ENCODE results near the gene FA2H. TPM values are rescaled to one million over a fixed set of nuclear protein-coding genes. Genes with fewer than 3 reads are reported as not detected.

FA2H gene
- total and polyA plus RNA-seq, 8 donors = 2.2 to 6.4 (median 4.1) TPM

- FAIRE-seq = no peak
Measured at GRCh38 chr16:74695450-74696422, 78.9 kb downstream of the FA2H start.

GRCh38 chr16:74691093-74691855 is 83.3 kb downstream of the FA2H start:
- no peak for TF ChIP-seq CTCF (IDR thresholded peaks at IDR 0.05)
- no peaks in the 10 kb centered on the region for H3K27me3 ChIP-seq
- DNase-seq = no peak
- 88 to 91% methylated on average over 10 of the region's 10 CpGs for WGBS, 2 donors
- intact Hi-C loops (cut with DNase I) = no loop called here
- H3K36me3 ChIP-seq = peaks cover 0 to 13% (median 0%) of the 10 kb centered on the region in 3 donors
- H3K27ac ChIP-seq = no peak overlapping the region
- ATAC-seq = no peak
- no peak for FAIRE-seq
- no peaks in the 10 kb centered on the region for H3K9me3 ChIP-seq
- H3K4me1 ChIP-seq = peaks cover 0 to 2% (median 0%) of the 10 kb centered on the region in 3 donors
- H3K4me3 ChIP-seq = no peak overlapping the region

More at GRCh38 chr16:74695450-74696422, 78.9 kb downstream of the FA2H start:
- H3K4me3 ChIP-seq = peak overlapping the region in 3 of 4 donors; percentile 8 to 43 (median 28)
- H3K36me3 ChIP-seq = peaks cover 0 to 10% (median 0%) of the 10 kb centered on the region in 3 donors
- intact Hi-C loops (cut with DNase I) = no loop called here
- ATAC-seq (peak; percentile 83 to 92 (median 88)), DNase-seq (peak; percentile 71 to 88 (median 80))
- no peak for TF ChIP-seq CTCF (IDR thresholded peaks at IDR 0.05)
- H3K27ac ChIP-seq = peak overlapping the region in 2 of 4 donors; percentile 17 to 39
- H3K27me3 ChIP-seq = no peaks in the 10 kb centered on the region
- H3K4me1 ChIP-seq = peaks cover 10 to 19% (median 17%) of the 10 kb centered on the region in 3 donors
- 43 to 49% methylated on average over 19 of the region's 19 CpGs for WGBS, 2 donors
- no peaks in the 10 kb centered on the region for H3K9me3 ChIP-seq

GRCh38 chr16:74682556-74682955 is 92.1 kb downstream of the FA2H start:
- ATAC-seq (no peak), DNase-seq (no peak), FAIRE-seq (no peak)
- 85 to 87% methylated on average over 11 of the region's 11 CpGs for WGBS, 2 donors
- H3K36me3 ChIP-seq = peaks cover 0 to 12% (median 0%) of the 10 kb centered on the region in 3 donors
- intact Hi-C loops (cut with DNase I) = no loop called here
- H3K27me3 ChIP-seq = no peaks in the 10 kb centered on the region
- H3K4me3 ChIP-seq = no peak overlapping the region
- H3K27ac ChIP-seq = no peak overlapping the region
- no peaks in the 10 kb centered on the region for H3K9me3 ChIP-seq
- no peaks in the 10 kb centered on the region for H3K4me1 ChIP-seq
- no peak for TF ChIP-seq CTCF (IDR thresholded peaks at IDR 0.05)

DNA sequence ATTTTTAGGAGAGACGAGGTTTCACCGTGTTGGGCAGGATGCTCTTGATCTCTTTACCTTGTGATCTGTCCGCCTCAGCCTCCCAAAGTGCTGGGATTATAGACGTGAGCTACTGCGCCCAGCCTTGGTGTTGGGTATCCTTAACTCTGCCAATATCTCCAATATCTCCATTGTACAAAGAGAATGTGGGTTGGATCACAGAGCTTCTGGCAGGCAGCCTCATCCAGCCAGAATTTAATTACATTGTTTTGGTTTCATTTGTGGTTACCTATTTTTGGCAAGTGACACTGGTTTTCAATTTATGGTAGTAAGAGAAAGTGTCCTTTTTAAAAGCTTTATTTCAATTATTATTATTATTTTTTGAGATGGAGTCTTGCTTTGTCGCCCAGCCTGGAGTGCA is 93.9 kb downstream of the FA2H start:
- H3K9me3 ChIP-seq = no peaks in the 10 kb centered on the region
- no peak overlapping the region for H3K4me3 ChIP-seq
- H3K36me3 ChIP-seq = peaks cover 0 to 12% (median 0%) of the 10 kb centered on the region in 3 donors
- FAIRE-seq = no peak
- ATAC-seq = no peak
- H3K4me1 ChIP-seq = no peaks in the 10 kb centered on the region
- DNase-seq = no peak
- H3K27ac ChIP-seq = no peak overlapping the region
- intact Hi-C loops (cut with DNase I) = no loop called here
- H3K27me3 ChIP-seq = no peaks in the 10 kb centered on the region
- WGBS, 2 donors = 91 to 92% methylated on average over 6 of the region's 6 CpGs
- no peak for TF ChIP-seq CTCF (IDR thresholded peaks at IDR 0.05)

All from pancreas (tissue), 10 donors.